GM18519 (cell line): ENCODE data around the gene PARD3B.

Experiments used
- ATAC-seq: cut with Tn5 transposase; IDR thresholded peaks from one replicate; pipeline ENCODE4 v1.9.1; 2021; ENCODE audit warnings: mild to moderate bottlenecking, moderate library complexity; ENCODE audit not compliant: unreplicated experiment, low FRiP score

PARD3B gene

DNA sequence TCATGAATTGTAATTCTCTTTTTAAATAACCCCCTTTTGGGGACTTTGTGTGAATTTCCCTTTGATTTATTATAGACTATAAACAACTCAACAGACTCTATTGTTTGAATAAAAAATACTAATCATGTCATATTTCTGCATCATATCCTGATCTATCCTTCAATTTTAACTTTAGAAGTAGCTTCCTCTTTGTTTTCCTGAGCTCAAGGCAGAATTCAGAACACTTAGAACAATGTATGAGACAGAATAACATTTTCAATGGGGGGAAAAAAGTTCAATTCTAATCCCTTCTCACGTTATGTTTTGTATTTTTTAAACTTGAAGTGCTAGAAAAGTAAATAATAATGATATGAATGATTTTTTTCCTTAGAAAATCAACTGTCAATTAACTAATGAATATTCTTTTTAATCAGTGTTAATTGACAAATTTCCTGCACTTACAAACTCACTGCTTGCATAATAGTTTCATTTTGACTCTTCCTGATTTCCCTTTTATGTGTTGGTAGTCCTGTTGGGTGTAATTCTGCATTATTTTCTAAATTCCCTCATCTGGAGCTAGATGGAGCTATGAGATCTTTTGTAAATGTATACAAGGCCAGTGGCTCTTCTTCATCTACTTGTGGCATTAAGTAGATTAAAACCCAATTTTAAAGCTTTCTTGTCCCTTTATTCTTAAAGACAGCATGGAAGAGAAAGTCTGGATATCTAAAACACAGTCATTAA lies 326.1 kb downstream of the PARD3B start:
- ATAC-seq: no peak

DNA sequence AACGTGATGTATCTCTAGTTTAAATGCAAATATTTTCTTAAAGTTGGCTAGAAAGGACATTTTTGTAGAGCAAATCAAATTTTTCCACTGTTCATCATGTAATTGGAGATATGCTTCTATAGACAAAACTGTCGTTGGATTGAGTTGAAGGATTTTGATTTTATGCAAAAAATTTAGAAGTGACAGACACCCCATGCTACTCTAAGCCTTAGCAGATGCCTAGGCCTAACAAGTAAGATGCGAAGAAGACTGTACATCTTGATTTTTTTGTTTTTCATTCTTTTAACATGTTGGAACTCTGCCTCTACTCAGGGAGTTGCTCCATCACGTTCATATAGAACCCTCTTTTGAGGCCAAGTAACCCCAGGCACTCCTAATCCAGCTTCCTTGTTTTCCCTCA lies 331.0 kb downstream of the PARD3B start:
- ATAC-seq: no peak

DNA sequence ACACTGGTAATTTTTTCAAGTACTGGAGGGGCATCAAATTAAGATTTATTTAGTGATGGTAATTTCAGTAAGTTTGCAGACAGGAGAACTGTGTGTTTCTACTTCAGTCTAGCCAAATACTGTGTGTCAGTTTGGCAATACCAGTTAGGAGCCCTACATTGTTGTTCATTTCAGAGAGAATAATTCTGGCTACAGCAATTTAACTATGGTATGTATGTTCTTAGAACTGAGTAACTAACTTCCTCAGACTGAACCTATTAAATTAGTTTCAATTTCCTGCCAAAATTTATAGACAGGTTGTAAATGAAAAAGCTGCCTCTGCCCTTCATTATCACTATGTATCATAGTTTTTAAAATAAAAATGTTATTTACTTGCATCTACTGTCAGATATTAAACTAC lies 332.4 kb downstream of the PARD3B start:
- ATAC-seq: no peak

GRCh38 chr2:204880928-204881327 lies 335.7 kb downstream of the PARD3B start:
- no peak for ATAC-seq

- ATAC-seq: no peak
Observed at GRCh38 chr2:204881655-204882054, 336.4 kb downstream of the PARD3B start.

DNA sequence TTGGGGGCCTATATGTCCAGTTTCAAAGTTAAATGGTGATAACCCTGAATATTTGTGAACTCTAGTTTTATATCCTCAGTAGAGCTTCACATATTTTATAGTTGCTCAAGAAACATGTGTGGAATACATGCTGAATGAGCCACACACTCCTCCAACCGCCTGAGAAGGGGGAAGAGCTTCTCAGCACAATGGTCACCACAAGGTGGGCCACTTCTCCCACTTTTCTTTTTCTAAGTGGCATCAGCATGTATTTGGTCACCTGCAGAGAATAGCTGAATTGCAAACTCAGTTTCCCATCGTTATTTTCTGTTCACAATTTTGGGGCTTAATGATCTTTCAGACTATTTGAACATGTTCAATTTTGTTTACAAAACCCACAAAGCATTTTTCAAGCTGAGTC lies 340.5 kb downstream of the PARD3B start:
- no peak for ATAC-seq

DNA sequence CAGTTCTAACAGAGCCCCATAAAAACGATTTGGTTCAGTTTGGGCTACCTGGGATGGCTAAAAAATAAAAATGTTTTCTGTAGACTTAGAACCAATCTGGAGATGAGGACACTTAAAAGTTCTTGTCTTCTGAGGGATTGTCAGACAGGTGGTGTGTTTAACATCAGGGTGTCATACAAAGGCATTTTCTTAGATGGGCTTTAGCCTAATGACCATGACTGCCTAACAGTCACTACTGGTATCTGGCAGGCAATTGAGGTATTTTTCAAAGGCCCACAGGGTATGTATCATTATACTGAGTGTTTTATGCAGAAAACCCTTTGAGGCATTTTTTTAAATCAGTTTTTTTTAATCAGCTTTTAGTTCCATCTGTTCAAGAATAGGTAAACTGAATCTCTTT lies 341.4 kb downstream of the PARD3B start:
- ATAC-seq: no peak

- no peak for ATAC-seq
Observed at GRCh38 chr2:204888222-204888621, 342.9 kb downstream of the PARD3B start.

DNA sequence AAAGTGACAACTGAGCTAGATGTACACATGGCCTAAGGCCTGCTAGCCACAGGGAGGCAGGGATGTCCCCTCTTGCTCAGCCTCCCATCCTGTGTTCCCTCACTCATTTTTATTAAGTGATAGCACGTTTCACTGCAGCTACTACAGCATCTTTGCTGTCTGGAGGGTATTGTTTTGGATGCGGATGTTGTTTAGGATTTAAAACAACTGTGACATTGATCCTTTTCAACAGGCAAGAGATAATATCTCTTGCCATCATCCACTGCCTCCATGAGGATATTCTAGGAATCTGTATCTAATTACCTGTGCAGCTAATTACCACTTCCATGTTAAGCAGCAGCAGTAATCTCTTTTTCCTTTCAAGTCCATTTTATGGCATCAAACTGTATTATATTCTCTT lies 345.4 kb downstream of the PARD3B start:
- no peak for ATAC-seq

DNA sequence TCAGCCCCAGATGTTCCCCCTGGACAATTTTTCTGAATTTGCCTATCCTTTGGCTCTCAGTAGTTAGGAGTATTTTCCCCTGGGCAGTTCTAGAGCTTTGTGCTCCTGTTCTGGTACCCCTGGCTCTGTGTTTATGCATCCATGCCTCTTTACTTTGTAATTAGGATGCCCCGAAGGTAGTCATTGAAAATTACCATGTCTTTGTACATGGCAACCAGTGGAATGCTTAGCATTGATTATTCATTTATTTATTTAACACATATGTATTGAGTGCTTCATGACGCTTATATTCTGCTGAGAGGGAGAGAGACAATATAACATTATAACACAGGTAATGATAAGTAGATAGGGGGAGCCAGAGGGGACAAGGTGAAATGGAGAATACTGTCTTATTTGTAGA lies 346.5 kb downstream of the PARD3B start:
- no peak for ATAC-seq

DNA sequence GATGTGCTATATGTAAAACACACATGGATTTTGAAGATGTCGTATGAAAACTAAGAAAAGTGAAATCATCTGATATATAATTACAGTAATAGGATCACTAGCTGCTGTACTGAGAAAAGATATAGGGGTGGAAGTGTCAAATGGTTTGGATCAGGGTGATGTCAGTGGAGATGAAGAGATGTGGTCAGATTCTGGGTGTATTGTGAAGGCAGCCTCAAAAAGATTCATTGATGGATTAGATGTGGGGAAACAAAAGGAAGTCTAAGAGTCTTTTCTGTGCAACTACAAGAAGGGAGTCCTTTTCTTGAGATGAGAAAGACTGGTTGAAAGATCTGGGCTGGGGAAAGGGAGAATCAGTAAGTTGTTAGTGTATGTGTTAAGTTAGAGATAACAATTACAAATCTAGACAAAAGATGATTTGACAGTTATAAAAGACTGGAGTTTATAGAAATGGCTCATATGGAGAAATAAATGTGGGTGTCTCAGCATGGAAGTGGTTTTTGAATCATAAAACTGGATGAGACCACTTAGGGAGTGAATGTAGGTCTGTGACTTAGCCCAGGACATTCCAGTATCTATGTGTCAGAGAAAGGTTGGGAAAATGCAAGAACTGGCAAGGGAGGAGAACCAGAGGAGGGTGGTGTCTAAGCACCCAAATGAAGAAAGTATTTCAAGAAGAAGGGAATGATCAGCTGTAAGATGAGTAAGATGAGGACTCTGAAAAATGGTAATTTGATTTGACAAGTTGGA lies 347.4 kb downstream of the PARD3B start:
- no peak for ATAC-seq

- no peak for ATAC-seq
Observed at GRCh38 chr2:204896146-204896545, 350.9 kb downstream of the PARD3B start.

DNA sequence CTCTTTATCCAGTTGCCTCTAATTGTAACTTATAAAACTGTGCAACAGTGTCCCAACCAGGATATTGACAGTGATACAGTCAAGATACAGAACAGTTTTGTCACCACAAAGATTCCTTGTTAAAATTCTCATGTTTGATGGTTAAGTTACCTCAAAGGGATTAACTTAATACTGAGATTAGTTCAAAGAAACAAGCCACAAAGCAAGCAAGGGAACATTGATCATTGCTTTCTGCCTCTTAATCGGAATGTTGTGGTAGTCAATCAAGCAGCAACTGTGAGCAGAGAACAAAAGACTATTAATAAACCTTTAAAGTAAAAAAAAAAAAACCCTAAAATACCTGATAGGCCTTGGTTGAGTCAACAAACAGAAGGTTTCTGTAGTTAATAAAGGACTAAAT lies 352.3 kb downstream of the PARD3B start:
- ATAC-seq: no peak

DNA sequence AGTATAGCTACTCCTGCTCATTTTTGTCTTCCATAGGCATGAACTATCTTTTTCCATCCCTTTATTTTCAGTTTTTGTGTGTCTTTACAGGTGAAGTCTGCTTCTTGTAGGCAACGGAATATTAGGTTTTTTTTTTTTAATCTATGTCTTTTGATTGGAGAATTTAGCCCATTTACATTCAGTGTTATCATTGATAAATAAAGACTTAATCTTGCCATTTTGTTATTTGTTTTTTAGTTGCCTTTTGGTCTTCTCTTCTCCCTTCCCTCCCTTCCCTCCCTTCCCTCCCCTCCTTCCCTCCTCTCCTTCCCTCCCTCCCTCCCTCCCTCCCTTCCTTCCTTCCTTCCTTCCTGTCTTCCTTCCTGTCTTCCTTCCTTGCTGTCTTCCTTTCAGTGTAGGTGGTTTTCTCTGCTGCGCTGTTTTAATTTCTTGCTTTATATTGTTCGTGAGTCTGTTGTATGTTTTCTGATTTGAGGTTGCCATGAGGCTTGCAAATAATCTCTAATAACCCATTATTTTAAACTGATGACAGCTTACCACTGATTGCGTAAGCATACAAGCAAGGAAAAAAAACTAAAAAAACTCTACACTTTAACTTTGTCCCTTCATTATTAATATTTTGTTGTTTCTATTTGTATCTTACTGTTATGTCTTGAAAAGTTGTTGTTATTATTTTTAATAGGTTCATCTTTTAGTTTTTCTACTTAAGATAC lies 353.8 kb downstream of the PARD3B start:
- ATAC-seq: no peak

GRCh38 chr2:204899983-204900382 lies 354.7 kb downstream of the PARD3B start:
- ATAC-seq: no peak

GRCh38 chr2:204900487-204900886 lies 355.2 kb downstream of the PARD3B start:
- no peak for ATAC-seq

- ATAC-seq: no peak
Observed at GRCh38 chr2:204900910-204901309, 355.6 kb downstream of the PARD3B start.

GRCh38 chr2:204901591-204901990 lies 356.3 kb downstream of the PARD3B start:
- ATAC-seq: no peak

DNA sequence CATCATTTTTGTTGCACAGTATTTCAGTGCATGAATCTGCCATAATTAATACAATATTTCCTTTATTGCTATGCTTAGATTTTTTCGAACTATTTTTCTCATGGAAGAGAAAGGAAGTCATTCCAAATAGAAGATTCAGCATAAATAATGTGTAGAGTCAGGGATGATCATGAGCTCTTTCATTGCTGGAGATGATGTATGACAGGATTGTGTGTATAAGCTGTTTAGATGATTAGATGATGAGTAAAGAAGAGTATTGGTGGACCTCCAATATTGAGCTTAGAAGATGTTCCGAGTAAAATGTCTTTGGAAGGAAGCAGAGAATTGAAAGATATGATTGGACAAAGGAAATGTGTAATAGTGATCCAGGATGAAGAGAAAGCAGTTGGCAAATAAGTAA lies 364.5 kb downstream of the PARD3B start:
- no peak for ATAC-seq

GRCh38 chr2:204913312-204913711 lies 368.0 kb downstream of the PARD3B start:
- ATAC-seq: no peak

- ATAC-seq: no peak
Observed at GRCh38 chr2:204913854-204914464, 368.7 kb downstream of the PARD3B start.
